Gastrocnemius medialis (tissue), 4 donors: ENCODE data around the gene OCA2. TPM values are rescaled to one million over a fixed set of nuclear protein-coding genes. Genes with fewer than 3 reads are reported as not detected.

Source experiments
- ATAC-seq, 2 donors: fragments of 150-250 bp; one replicate each; pipeline ENCODE4 v1.9.1; 2016
- DNase-seq, 2 donors: peaks; one replicate each; pipeline ENCODE4 v3.0.0-alpha.2; 2019
- H3K27ac ChIP-seq, 4 donors: fragments of 200-600 bp; sonication (generic); 1 replicate in 1 of 4; 2 replicates in 3 of 4; pipeline ENCODE4 v1.5.1; 2016 to 2018; ENCODE audit warnings: mild to moderate bottlenecking in 2 of 4, moderate library complexity in 1 of 4
- H3K27me3 ChIP-seq, 3 donors: fragments of 200-600 bp; sonication (generic) in 2 of 3; 1 replicate in 1 of 3; 2 replicates in 2 of 3; pipeline versions ENCODE4 v1.5.1 to v1.6.0; 2016 to 2019; ENCODE audit warnings: mild to moderate bottlenecking in 1 of 3, moderate library complexity in 1 of 3
- H3K36me3 ChIP-seq, 2 donors: fragments of 200-600 bp; sonication (generic) in 1 of 2; one replicate each; pipeline ENCODE4 v1.5.1; 2017 to 2018
- H3K4me1 ChIP-seq, 2 donors: fragments of 200-600 bp; sonication (generic) in 1 of 2; one replicate each; pipeline ENCODE4 v1.5.1; 2016 to 2017; ENCODE audit warnings: mild to moderate bottlenecking in 2 of 2
- H3K4me3 ChIP-seq, 4 donors: fragments of 200-600 bp; sonication (generic) in 3 of 4; 1 replicate in 1 of 4; 2 replicates in 3 of 4; pipeline ENCODE4 v1.5.1; 2016 to 2019; ENCODE audit warnings: mild to moderate bottlenecking in 2 of 4
- H3K9me3 ChIP-seq, 3 donors: fragments of 200-600 bp; sonication (generic) in 2 of 3; 1 replicate in 1 of 3; 2 replicates in 2 of 3; pipeline ENCODE4 v1.5.1; 2016 to 2019
- CTCF ChIP-seq, 5 experiments: fragments of 450-650 bp in 3 of 5; fragments of 200-600 bp in 2 of 5; sonication (generic) in 2 of 5; IDR thresholded peaks in 4 of 5; conservative IDR thresholded peaks in 1 of 5; 1 replicate in 4 of 5; 2 replicates in 1 of 5; pipeline ENCODE4 v1.5.1; 2016 to 2019; ENCODE audit warnings: antibody characterized with exemption in 5 of 5, mild to moderate bottlenecking in 3 of 5, moderate library complexity in 3 of 5
- POLR2A ChIP-seq, 2 donors: fragments of 450-650 bp; IDR thresholded peaks; one replicate each; pipeline ENCODE4 v1.6.1; 2017; ENCODE audit warnings: antibody characterized with exemption in 2 of 2, mild to moderate bottlenecking in 2 of 2, moderate library complexity in 2 of 2
- in situ Hi-C, 4 donors: fragments of 200-750 bp; cut with MboI; loops; one replicate each; pipeline versions ENCODE4 v1.15.0 to v1.8.0; 2017; ENCODE audit warnings: low sequenced_read_pairs in 4 of 4
- intact Hi-C: fragments of 100-400 bp; cut with DNase I; formaldehyde crosslinking; loops from one replicate; pipeline ENCODE4 v1.15.1; 2023; ENCODE audit warnings: low total_unique reads
- total RNA-seq, 4 donors: library from RNA; depleted of rRNA; stranded (reverse); fragments of >200 nt; gene quantifications; one replicate each; pipeline versions ENCODE4 v1.1.0 to v1.2.3, GENCODE V29; 2016

Gene OCA2
- total RNA-seq, 4 donors from 2014 or later, result 0.16 to 0.63 (median 0.41) TPM; not detected in 1

- Histone ChIP-seq H3K27me3 (peaks cover 65 to 76% (median 67%) of the 10 kb centered on the region in 3 donors), H3K27ac (no peak overlapping the region), H3K9me3 (no peaks in the 10 kb centered on the region), H3K4me3 (no peak overlapping the region), H3K36me3 (no peaks in the 10 kb centered on the region), H3K4me1 (peaks cover 6 to 36% of the 10 kb centered on the region in 2 donors)
- in situ Hi-C loops (no loop called here), intact Hi-C loops (no loop called here)
- ATAC-seq (no peak), DNase-seq (no peak)
- TF ChIP-seq POLR2A (IDR thresholded peaks at IDR 0.05) (no peak), CTCF (IDR thresholded peaks at IDR 0.05 in 4 of 5, conservative IDR thresholded peaks at IDR 0.05 in 1 of 5) (no peak)
Observed at GRCh38 chr15:28097656-28098359, 1.3 kb downstream of the OCA2 start.

GRCh38 chr15:28096670-28097431 lies 2.3 kb downstream of the OCA2 start:
- H3K36me3 ChIP-seq, result no peaks in the 10 kb centered on the region
- TF ChIP-seq POLR2A (IDR thresholded peaks at IDR 0.05), result no peak
- TF ChIP-seq CTCF (IDR thresholded peaks at IDR 0.05 in 4 of 5, conservative IDR thresholded peaks at IDR 0.05 in 1 of 5), result no peak
- intact Hi-C loops, result no loop called here
- ATAC-seq, result no peak
- no peak for DNase-seq
- H3K9me3 ChIP-seq, result no peaks in the 10 kb centered on the region
- peak overlapping the region; percentile 59 to 78 (median 60) for H3K4me3 ChIP-seq
- peaks cover 61 to 72% (median 65%) of the 10 kb centered on the region in 3 donors for H3K27me3 ChIP-seq
- H3K27ac ChIP-seq, result peak overlapping the region in 1 of 4 donors; percentile 87
- peaks cover 6 to 36% of the 10 kb centered on the region in 2 donors for H3K4me1 ChIP-seq
- in situ Hi-C loops, result no loop called here

- TF ChIP-seq POLR2A (IDR thresholded peaks at IDR 0.05) (no peak), CTCF (IDR thresholded peaks at IDR 0.05 in 4 of 5, conservative IDR thresholded peaks at IDR 0.05 in 1 of 5) (no peak)
- no peaks in the 10 kb centered on the region for H3K36me3 ChIP-seq
- peaks cover 56 to 76% (median 63%) of the 10 kb centered on the region in 3 donors for H3K27me3 ChIP-seq
Observed at GRCh38 chr15:28096411-28096669, 2.8 kb downstream of the OCA2 start.

GRCh38 chr15:28094732-28095521 lies 4.2 kb downstream of the OCA2 start:
- H3K27ac ChIP-seq, result peak overlapping the region; percentile 60 to 88 (median 78)
- peaks cover 6 to 36% of the 10 kb centered on the region in 2 donors for H3K4me1 ChIP-seq
- H3K9me3 ChIP-seq, result no peaks in the 10 kb centered on the region
- in situ Hi-C loops (no loop called here), intact Hi-C loops (no loop called here)
- peak; percentile 40 to 51 for ATAC-seq
- DNase-seq, result peak in 1 of 2 donors; percentile 64
- H3K4me3 ChIP-seq, result peak overlapping the region; percentile 59 to 78 (median 60)
- no peaks in the 10 kb centered on the region for H3K36me3 ChIP-seq
- peaks cover 42 to 75% (median 55%) of the 10 kb centered on the region in 3 donors for H3K27me3 ChIP-seq
- TF ChIP-seq CTCF (IDR thresholded peaks at IDR 0.05 in 4 of 5, conservative IDR thresholded peaks at IDR 0.05 in 1 of 5), result no peak
- TF ChIP-seq POLR2A (IDR thresholded peaks at IDR 0.05), result peak; percentile 31 to 43

More at GRCh38 chr15:28096411-28096669, 2.8 kb downstream of the OCA2 start:
- intact Hi-C loops (no loop called here), in situ Hi-C loops (no loop called here)
- Histone ChIP-seq H3K4me3 (peak overlapping the region; percentile 59 to 78 (median 60)), H3K27ac (peak overlapping the region in 1 of 4 donors; percentile 87), H3K9me3 (no peaks in the 10 kb centered on the region), H3K4me1 (peaks cover 6 to 36% of the 10 kb centered on the region in 2 donors)
- ATAC-seq (peak in 1 of 2 donors; percentile 2), DNase-seq (no peak)
